HEK293T (cell line): Measurements from ENCODE around the gene DAP.

ENCODE experiments used
- CTCF ChIA-PET: fragments of 350-600 bp; formaldehyde crosslinking; extraction: SDS; loops from one replicate; lab custom pipeline; 2021; ENCODE audit warnings: antibody characterized with exemption, inconsistent platforms; lab: Yijun Ruan, JAX
- POLR2A ChIA-PET: fragments of 350-600 bp; formaldehyde crosslinking; extraction: SDS; loops from one replicate; lab custom pipeline; 2020; ENCODE audit warnings: antibody characterized with exemption, inconsistent platforms; lab: Yijun Ruan, JAX
- DNase-seq: peaks from one replicate; pipeline ENCODE4 v3.0.0; 2012; ENCODE audit warnings: mixed read lengths; ENCODE audit errors: extremely low spot score
- ARNT ChIP-seq: fragments of 450-650 bp; IDR thresholded peaks from 2 replicates; pipeline ENCODE4 v1.6.1; 2017; ENCODE audit warnings: mild to moderate bottlenecking
- BHLHE40 ChIP-seq: fragments of 450-650 bp; IDR thresholded peaks from 2 replicates; pipeline ENCODE4 v1.6.1; 2016; ENCODE audit warnings: mild to moderate bottlenecking, moderate library complexity, borderline replicate concordance
- CTBP1 ChIP-seq: fragments of 450-650 bp; IDR thresholded peaks from 2 replicates; pipeline ENCODE4 v1.6.1; 2016; ENCODE audit warnings: borderline replicate concordance
- ELF4 ChIP-seq: fragments of 450-650 bp; IDR thresholded peaks from 2 replicates; pipeline ENCODE4 v1.6.1; 2017; ENCODE audit warnings: antibody characterized with exemption
- FOXA1 ChIP-seq: fragments of 450-650 bp; IDR thresholded peaks from 2 replicates; pipeline ENCODE4 v1.6.1; 2016; ENCODE audit warnings: mild to moderate bottlenecking
- FOXK2 ChIP-seq: fragments of 450-650 bp; IDR thresholded peaks from 2 replicates; pipeline ENCODE4 v1.6.1; 2016; ENCODE audit warnings: mild to moderate bottlenecking
- FOXM1 ChIP-seq: fragments of 450-650 bp; IDR thresholded peaks from 2 replicates; pipeline ENCODE4 v1.6.1; 2017; ENCODE audit warnings: mild to moderate bottlenecking, borderline replicate concordance
- HDGF ChIP-seq: fragments of 450-650 bp; IDR thresholded peaks from 2 replicates; pipeline ENCODE4 v1.6.1; 2017; ENCODE audit warnings: antibody characterized with exemption, borderline replicate concordance
- L3MBTL2 ChIP-seq: fragments of 450-650 bp; conservative IDR thresholded peaks from 2 replicates; pipeline ENCODE4 v1.6.1; 2016; ENCODE audit warnings: mild to moderate bottlenecking
- LEF1 ChIP-seq: fragments of 450-650 bp; IDR thresholded peaks from 2 replicates; pipeline ENCODE4 v1.6.1; 2017; ENCODE audit warnings: mild to moderate bottlenecking, borderline replicate concordance
- NFRKB ChIP-seq: fragments of 450-650 bp; IDR thresholded peaks from 2 replicates; pipeline ENCODE4 v1.6.1; 2016; ENCODE audit warnings: mild to moderate bottlenecking, moderate library complexity
- SP1 ChIP-seq: fragments of 450-650 bp; IDR thresholded peaks from 2 replicates; pipeline ENCODE4 v1.6.1; 2017
- SUZ12 ChIP-seq: fragments of 450-650 bp; IDR thresholded peaks from 2 replicates; pipeline ENCODE4 v1.6.1; 2016; ENCODE audit warnings: mild to moderate bottlenecking
- TARDBP ChIP-seq: fragments of 450-650 bp; IDR thresholded peaks from 2 replicates; pipeline ENCODE4 v1.6.1; 2016
- ZNF384 ChIP-seq: fragments of 450-650 bp; IDR thresholded peaks from 2 replicates; pipeline ENCODE4 v1.6.1; 2016
- TF ChIP-seq, protein P1 (sequence below): fragments of 450-650 bp; IDR thresholded peaks from 2 replicates; pipeline ENCODE4 v1.6.1; 2016

DAP gene

DNA sequence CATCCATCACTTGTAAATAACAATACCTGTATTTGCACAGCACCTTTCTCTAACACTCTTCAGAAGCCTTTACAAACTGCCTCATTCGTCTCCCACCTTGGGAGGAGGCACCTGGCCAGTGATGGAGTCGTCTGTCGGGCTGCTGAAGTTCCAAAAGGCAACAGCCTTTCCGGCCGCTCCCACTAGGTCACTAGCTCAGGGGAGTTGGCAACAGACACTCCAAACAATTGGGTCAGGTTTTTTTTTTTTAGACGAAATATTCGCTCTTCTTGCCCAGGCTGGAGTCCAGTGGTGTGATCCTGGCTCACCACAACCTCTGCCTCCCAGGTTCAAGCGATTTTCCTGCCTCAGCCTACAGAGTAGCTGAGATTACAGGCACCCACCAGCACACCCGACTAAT, 4.0 kb downstream of the DAP start:
- no peak for DNase-seq
- ChIA-PET POLR2A (no interaction called here), CTCF (no interaction called here)
- no peak for TF ChIP-seq SP1
- TF ChIP-seq TARDBP: no peak
- TF ChIP-seq, protein P1, sequence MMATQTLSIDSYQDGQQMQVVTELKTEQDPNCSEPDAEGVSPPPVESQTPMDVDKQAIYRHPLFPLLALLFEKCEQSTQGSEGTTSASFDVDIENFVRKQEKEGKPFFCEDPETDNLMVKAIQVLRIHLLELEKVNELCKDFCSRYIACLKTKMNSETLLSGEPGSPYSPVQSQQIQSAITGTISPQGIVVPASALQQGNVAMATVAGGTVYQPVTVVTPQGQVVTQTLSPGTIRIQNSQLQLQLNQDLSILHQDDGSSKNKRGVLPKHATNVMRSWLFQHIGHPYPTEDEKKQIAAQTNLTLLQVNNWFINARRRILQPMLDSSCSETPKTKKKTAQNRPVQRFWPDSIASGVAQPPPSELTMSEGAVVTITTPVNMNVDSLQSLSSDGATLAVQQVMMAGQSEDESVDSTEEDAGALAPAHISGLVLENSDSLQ: no peak
- TF ChIP-seq ELF4: no peak
- no peak for TF ChIP-seq LEF1
- TF ChIP-seq HDGF: no peak

DNA sequence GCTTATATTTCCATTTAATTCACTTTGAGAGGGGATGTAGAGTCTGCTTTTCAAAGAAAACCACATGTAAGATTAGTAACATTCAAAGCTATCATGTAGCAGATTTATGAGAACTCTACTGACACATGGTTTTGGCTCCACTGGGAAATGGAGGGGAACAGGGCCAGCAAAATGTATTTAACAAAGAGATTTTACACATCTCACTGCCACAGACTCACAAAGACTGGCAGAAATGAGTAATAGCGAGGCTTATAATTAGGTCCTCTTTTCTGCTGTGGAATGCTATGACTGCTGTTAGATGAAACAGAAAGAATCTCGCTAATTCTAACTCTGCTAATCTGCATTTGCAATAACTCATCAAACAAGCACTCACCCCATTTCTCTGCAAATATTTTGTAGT, 4.5 kb downstream of the DAP start:
- ChIA-PET CTCF (no interaction called here), POLR2A (no interaction called here)
- TF ChIP-seq L3MBTL2: no peak
- no peak for TF ChIP-seq NFRKB
- no peak for TF ChIP-seq TARDBP
- no peak for TF ChIP-seq FOXK2
- TF ChIP-seq SP1: no peak
- no peak for TF ChIP-seq ELF4
- TF ChIP-seq, protein P1: no peak
- TF ChIP-seq FOXM1: no peak
- no peak for TF ChIP-seq HDGF
- TF ChIP-seq ARNT: no peak
- TF ChIP-seq FOXA1: no peak
- TF ChIP-seq ZNF384: no peak
- DNase-seq: no peak

DNA sequence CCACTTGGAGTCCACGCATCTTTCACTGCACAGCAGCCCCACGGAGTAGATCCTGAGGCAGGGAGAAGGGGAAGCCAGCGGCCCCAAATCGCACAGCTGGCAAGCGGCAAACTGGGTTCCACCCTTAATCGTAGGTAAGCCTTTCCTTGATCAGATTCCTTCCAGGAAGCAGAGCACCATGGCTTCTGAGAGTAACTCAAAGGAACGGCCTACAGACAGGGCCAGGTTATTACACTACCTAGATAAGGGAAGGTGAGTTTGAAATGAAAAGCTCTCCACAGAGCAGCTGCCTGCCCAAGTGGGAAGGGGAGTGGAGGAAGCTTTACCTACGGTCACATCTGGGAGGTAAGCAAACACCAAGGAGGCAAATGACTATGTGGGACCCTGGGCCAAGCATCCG, 7.9 kb downstream of the DAP start:
- ChIA-PET CTCF (interaction anchor here (1.0 kb wide), 1 partner anchor 22 kb away, joined by 3 read pairs; no protein-coding TSS in a partner anchor), POLR2A (no interaction called here)
- DNase-seq: no peak
- TF ChIP-seq FOXA1 (no peak), SP1 (no peak), TARDBP (no peak), ARNT (no peak), LEF1 (no peak), FOXK2 (no peak), HDGF (no peak), ELF4 (no peak), ZNF384 (no peak), L3MBTL2 (no peak), BHLHE40 (no peak), NFRKB (no peak), CTBP1 (no peak), FOXM1 (no peak), SUZ12 (no peak)
- TF ChIP-seq, protein P1: no peak

DNA sequence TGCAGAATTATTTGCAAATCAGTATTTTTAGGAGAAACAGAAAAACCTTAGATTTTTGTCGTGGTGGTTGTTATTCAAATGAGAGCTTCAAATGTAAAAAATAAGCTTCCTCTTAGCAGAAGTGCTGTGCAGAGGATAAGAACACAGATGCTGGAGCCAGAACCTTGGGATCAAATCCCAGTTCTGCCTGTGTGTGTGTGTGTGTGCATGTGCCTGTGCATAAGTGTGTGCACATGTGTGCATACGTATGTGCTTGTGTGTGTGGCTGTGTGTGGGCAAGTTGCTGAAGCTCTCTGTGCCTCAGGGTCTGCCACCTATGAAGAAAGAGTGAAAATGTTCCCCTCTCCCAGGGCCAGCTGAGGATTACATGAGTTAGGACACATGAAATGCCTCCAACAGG, 8.6 kb downstream of the DAP start:
- ChIA-PET CTCF (no interaction called here), POLR2A (no interaction called here)
- DNase-seq: no peak
- TF ChIP-seq BHLHE40 (no peak), SUZ12 (no peak), ELF4 (no peak), FOXM1 (no peak), FOXA1 (no peak), L3MBTL2 (no peak)

DNA sequence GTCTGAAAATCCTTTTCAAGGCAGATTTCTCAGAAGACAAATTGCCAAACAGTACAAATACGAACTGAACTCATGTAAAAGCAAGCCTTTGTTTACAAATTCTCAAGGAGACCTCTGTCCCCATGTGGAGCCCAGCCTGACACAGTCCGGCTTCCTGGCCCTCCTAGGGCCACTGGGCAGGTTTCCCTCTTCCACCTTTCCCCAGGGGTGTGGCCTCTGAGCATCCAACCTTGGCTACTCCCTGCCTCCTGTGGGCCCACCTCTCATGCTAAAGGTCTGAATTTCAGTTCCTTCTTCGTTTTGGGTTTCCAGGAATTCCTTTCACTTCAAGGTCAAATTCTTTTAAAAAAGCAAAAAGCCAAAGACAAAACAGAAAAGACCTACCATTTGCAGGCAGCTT, 10.1 kb downstream of the DAP start:
- POLR2A ChIA-PET: no interaction called here
- CTCF ChIA-PET: no interaction called here
- TF ChIP-seq L3MBTL2: no peak
- TF ChIP-seq ARNT: no peak
- TF ChIP-seq BHLHE40: no peak
- no peak for TF ChIP-seq SUZ12
- TF ChIP-seq ZNF384: no peak
- no peak for TF ChIP-seq ELF4
- no peak for TF ChIP-seq CTBP1
- TF ChIP-seq LEF1: no peak
- TF ChIP-seq TARDBP: no peak
- no peak for TF ChIP-seq FOXK2
- TF ChIP-seq, protein P1: no peak
- TF ChIP-seq NFRKB: no peak
- TF ChIP-seq HDGF: no peak
- TF ChIP-seq SP1: no peak
- no peak for TF ChIP-seq FOXM1
- no peak for TF ChIP-seq FOXA1
- DNase-seq: no peak

DNA sequence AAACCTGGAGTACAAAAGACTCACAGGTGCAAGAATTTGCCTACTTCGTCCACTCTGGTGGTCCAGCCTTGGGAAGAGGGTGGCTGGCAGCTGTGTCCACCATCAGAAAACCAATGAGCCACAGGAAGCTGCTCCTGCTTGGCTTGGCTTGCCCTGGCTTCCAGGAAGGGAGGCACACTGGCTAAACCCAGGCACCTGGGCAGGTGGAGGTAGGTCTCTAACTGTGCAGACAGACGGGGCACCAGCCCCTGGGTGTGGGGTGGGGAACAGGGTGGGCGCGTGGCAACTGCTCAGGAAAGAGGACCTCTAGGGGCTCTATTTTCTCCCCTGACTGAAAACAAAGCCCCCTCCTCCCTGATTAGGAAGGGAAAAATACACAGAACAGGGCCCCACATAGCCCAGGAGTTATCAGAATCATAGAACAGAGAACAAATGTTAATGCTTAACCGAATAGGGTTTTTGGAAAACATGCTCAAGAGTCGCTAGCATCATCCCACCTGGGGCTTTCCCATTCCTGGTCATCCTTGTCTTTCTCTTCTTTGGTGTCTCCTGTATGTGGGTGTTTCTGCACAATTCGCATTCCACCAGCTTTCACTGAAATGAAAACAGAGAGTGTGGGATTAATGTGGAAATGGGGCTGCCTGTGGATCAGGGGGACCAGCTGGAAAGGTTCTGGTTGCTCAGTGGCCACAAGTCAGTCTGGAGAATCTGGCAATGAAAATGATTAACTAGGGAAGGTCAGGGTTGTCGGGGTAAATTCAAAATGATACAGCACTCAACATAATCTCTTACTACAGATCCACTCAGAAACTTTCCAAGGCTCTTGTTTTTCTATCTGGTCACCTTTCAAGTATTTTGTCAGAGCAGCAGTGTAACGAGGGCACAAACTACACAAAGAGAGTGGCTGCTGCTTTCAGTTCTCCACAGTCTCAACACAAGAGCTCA, 13.1 kb downstream of the DAP start:
- CTCF ChIA-PET: interaction anchor here (0.8 kb wide), 1 partner anchor 16 kb away, joined by 3 read pairs; no protein-coding TSS in a partner anchor
- no peak for TF ChIP-seq FOXA1
- TF ChIP-seq NFRKB: no peak
- TF ChIP-seq ARNT: no peak
- TF ChIP-seq TARDBP: no peak
- no peak for TF ChIP-seq FOXK2
- DNase-seq: no peak
- POLR2A ChIA-PET: no interaction called here
